ENCODE data around the gene MIER1.
"Not testable (repeated sequence)": the region's sequence is repeated elsewhere in the genome, so short reads cannot be mapped to it uniquely, and the experiment has no call there.

The MIER1 gene

GRCh38 chr1:66940981-66941380 is 16.2 kb downstream of the MIER1 start:
- DNase-seq: no peak

DNA sequence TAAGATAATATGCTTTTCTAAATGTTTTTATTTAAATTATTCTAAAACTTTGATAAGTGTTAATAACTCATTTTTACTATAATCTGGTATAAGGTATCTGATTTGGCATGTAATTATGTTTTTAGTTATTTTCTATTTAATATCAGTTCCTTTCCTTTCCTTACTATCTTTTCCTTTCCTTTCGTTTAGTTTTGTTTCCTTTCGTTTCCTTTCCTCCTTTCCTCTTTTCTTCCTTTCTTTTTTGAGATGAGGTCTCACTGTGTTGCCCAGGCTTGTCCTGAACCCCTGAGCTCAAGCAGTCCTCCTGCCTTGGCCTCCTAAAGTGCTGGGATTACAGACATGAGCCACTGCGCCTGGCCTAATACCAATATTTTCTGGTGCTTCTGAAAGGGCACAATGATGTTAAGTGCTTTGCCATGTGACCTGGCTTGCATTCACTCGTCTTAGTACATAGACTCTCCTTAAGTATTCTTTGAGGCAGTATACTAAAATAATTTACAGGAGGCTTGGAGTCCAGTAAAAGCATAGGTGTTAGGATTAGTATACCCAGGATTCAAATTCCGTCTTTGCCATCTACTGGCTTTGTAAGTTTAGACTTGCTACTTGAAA is 18.7 kb downstream of the MIER1 start:
- DNase-seq: no peak

DNA sequence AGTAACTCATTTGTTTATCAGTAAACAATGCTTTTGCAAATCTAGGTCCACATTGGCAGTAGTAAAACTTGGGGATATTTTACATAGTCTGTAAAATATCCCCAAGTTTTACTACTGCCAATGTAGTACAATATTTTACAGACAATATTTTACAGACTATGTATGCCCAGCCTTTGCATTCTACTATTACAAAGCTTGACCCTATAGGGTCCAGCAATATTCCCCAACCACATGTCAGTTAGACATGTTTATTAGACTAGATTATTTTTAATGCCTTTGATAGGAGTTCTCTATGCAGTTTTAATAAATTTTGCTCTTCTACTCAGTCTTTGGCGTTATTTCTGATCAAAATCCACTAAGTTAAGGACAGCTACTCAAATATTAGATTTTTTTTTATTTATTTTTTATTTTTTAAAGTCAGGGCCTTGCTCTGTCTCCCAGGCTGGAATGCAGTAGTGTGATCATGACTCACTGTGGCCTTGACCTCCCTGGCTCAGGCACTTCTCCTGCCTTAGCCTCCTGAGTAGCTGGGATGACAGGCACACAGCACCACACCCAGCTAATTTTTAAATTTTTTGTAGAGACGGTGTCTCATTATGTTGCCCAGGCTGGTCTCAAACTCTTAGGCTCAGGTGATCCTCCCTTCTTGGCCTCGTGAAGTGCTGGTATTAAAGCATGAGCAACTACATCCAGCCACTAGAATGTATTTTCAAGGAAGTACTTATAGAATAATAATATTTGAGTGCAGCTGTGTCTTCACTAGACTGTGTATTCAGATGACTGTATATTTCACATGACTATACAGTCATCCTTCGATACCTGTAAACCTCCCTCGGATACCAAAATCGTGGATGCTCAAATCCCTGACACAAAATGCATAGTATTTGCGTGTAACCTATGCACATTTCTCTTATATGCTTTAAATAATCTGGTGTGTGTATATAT is 19.8 kb downstream of the MIER1 start:
- DNase-seq: no peak

DNA sequence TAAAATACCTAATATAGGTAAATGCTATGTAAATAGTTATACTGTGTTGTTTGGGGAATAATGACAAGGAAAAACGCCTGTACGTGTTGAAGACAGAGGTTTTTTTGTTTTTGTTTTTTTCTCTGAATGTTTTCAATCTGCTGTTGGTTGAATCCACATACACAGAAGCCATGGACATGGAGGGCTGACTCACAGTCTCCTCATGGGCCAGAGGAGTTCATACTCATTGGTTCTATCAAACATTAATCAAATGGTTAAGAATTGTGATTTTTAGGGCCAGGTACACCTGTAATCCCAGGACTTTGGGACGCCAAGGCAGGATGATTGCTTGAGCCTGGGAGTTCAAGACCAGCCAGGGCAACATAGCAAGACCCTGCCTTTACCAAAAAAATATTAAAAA is 20.5 kb downstream of the MIER1 start:
- DNase-seq: no peak

GRCh38 chr1:66947267-66947666 is 22.5 kb downstream of the MIER1 start:
- no peak for DNase-seq

GRCh38 chr1:66951513-66951912 is 26.7 kb downstream of the MIER1 start:
- no peak for DNase-seq

DNA sequence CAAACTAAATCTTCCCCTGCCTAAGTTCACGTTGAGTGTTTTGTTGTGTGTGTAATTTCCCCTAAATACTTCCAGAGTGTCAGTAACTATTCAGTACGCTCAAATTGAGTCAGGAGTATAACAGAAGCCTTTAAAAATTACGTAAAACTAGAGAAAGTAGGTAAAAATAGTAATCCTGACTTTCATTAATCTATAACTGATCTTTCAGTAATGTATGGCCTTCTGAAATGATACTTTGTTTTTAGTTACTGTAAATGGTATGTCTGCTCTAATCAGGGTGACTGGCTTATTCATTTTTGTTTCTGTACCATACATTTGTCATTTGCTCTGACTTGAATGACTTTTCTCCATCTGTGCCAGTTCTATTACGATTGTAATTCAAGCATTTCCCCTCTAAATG is 29.4 kb downstream of the MIER1 start:
- DNase-seq: no peak

- DNase-seq: no peak
Measured at GRCh38 chr1:66957938-66958337, 33.1 kb downstream of the MIER1 start.

GRCh38 chr1:66966188-66966873 is 41.5 kb downstream of the MIER1 start:
- not testable (repeated sequence) for DNase-seq

DNA sequence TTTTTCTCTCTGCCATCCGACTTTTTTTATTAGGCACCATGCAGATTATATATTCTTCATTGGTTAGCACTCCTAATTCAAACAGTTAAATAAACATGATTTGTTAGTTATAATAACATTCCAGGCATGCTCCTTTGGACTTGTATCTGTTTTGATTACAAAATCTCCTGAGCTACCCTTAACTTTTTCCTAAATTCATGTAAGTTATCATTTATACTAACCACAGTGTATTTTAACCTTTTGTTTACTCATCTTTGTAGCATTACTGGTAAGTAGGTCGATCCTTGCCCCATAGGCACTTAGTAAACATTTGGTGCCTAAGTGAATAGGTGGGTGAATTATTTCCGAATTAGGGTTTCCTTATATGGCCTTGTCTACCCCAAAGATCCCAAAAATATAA is 43.8 kb downstream of the MIER1 start:
- DNase-seq: no peak

- no peak for DNase-seq
Measured at GRCh38 chr1:66978201-66978600, 53.4 kb downstream of the MIER1 start.

- not testable (repeated sequence) for DNase-seq
Measured at GRCh38 chr1:66979621-66980020, 54.8 kb downstream of the MIER1 start.

DNA sequence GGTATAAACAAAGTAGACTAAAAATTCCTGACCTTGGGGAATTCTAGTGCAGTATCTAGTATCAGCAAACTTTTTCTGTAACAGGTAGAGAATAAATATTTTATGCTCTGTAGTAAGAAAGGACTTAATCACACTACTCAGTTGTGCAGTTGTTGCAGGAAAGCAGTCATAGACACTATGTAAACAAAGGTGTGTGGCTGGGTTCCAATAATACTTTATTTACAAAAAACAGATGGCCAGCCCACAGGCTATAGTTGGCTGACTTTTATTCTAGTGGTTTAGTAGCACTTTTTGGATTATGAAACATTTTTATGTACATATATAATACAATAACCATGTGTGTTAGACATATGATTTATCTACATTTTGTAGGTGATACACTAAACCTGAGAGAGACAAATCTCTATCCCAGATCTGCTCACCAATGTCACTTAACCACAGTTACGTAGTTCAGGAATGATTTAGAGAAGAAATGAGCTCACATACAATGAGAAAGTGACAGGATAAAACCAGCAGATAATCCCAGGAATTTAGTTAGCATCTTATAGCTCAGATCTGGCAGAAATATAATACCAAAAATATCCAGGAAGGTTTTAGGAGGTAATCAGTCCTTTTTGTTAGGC is 56.1 kb downstream of the MIER1 start:
- DNase-seq: no peak

DNA sequence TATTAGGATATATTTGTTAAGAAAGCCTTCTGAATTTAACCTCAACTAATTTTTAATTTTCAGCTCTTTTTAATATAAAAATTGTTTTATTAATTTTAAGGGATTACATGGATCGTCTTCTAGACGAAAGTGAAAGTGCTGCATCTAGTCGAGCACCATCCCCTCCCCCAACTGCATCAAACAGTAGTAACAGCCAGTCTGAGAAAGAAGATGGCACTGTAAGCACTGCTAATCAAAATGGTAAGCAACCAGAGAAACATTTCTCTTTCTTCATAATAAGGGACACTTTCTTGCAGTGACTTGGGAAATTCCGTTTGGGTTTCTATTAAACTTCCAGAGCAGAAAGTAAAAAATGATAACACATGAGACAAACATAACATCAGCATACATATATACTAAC is 56.9 kb downstream of the MIER1 start:
- DNase-seq: peak; percentile 68

GRCh38 chr1:66982561-66983260 is 57.9 kb downstream of the MIER1 start:
- DNase-seq: no peak

DNA sequence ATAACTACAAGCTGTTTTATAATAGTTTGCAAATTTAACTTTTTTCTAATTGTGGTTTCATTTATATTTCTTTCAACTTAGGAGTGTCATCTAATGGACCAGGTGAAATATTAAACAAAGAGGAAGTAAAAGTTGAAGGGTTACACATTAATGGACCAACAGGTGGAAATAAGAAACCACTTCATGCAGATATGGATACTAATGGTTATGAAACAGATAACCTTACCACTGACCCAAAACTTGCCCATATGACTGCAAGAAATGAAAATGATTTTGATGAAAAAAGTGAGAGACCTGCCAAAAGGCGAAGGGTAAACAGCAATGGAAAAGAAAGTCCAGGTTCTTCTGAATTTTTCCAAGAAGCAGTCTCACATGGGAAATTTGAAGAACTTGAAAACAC is 59.7 kb downstream of the MIER1 start:
- no peak for DNase-seq

- DNase-seq: no peak
Measured at GRCh38 chr1:66985835-66986234, 61.0 kb downstream of the MIER1 start.

DNA sequence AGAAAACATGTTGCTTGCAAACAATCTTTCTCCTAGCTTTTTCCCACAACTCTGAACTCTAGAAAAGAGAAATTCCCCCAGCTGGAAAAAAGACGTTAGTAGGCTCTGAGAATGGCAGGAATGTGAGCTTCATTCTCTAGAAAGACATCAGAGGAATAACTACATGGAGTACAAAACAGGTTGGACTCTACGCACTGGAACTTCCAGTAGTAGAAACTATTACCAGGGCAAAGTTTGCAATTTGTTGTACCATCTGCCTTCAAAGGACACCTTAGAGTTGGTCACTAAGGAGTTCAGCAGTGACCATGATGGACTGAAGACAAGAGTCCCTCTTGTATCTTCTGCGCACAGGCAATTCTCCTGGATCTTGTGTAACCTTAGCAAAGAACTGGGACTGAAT is 68.3 kb downstream of the MIER1 start:
- DNase-seq: no peak

GRCh38 chr1:66996018-66996682 is 71.4 kb downstream of the MIER1 start:
- peak; percentile 60 for DNase-seq

DNA sequence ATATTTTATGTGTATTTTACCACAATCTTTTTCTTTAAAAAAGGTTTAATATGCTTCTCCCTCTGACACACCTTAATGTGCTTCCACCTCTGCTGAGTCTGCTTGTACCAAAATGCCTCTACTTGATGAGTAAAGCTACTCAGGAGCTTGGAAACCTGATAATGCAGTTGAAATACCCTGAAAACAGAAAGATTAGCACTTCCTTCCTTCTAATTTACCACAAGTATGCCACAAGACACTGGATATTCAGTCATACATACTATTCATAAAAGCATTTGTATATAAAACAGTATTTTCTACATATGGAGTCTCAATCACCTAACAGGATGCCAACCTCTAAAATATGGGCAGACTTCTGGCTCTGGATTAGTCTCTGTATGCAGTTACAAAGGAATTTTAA is 74.2 kb downstream of the MIER1 start:
- no peak for DNase-seq

DNA sequence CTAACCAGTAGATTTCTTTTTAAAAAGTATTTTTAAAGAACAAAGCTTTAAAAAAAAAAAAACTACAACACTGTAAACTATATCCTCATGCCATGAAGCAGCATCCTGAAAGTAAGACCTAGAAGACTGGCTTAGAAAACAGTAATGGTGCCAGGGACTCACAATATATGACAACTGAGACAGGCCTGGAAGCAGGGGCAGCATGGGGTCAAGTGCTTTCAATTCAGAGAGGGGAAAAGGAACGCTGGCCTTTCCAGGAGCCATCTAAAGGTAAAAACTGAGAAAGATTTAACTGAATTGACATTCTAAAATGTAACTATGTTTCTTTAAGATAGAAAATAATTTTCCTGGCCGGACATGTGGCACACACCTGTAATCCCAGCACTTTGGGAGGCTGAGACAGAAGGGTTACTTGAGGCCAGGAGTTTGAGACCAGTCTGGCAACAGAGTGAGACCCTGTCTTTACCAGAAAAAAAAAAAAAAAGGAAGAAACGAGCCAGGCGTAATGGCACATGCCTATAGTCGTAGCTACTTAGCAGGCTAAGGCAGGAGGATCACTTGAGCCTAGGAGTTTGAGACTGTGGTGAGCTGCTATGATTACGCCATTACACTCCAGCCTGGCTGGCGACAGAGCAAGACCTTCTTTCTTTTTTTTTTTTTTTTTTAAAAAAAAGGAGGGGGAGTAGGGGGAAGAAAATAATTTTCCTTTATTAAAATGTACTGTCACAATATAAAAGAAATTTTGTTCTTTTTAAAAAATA is 75.0 kb downstream of the MIER1 start:
- no peak for DNase-seq

Measured in CD4-positive, alpha-beta T cell treated with Interleukin-4 for 4 hours (primary cell).